HG03108 (cell line): ENCODE data around the gene NUP62.
A peak's percentile ranks its signal among the peaks of the same experiment; 100 is the strongest.

Experiments
- ATAC-seq: cut with Tn5 transposase; IDR thresholded peaks from one replicate; pipeline ENCODE4 v1.9.1; 2021; ENCODE audit warnings: moderate library complexity; ENCODE audit not compliant: unreplicated experiment

The NUP62 gene

DNA sequence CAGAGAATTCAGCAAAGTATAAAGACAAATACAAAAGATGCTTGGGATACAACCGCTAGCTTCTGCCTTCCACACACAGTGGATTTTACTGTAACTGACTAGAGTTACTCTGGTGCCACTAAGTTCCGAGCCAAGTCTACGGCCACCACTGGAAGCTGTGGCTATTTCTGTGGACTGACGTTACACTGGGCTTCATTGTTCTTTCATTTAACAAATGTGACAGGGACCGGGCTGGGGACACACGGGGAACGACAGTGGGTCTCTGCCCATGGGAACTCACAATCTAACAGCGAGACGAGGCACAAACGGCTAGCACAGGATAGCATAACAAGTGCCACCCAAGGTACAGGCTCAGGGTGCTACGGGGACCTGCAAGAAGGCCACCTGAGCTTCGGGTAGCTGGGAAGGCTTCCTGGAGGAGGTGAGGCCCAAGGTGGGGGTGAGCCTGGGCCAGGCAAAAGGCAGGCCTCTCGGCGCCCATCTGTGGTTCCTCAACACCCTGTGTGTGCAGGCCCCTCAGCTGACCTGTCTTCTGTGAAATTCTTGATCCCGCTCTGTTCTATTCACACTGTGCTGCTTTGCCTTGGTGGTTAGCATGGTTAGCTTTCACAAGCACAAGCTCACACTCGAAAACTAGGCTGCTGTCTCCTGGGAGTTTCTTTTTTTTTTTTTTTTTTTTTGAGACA, 22.3 kb downstream of the NUP62 start:
- ATAC-seq, result no peak

- ATAC-seq, result no peak
Measured at GRCh38 chr19:49904136-49904535, 25.2 kb downstream of the NUP62 start.

- peak; percentile 50 for ATAC-seq
Measured at GRCh38 chr19:49896863-49897621, 32.3 kb downstream of the NUP62 start, which contains the start of gene IL4I1. Gene IL4I1 (minus strand): TSS chr19:49896887. CDS start chr19:49896160, 727 bp downstream.

- no peak for ATAC-seq
Measured at GRCh38 chr19:49895566-49896297, 33.6 kb downstream of the NUP62 start.

- ATAC-seq, result no peak
Measured at GRCh38 chr19:49894879-49895565, 34.3 kb downstream of the NUP62 start.

DNA sequence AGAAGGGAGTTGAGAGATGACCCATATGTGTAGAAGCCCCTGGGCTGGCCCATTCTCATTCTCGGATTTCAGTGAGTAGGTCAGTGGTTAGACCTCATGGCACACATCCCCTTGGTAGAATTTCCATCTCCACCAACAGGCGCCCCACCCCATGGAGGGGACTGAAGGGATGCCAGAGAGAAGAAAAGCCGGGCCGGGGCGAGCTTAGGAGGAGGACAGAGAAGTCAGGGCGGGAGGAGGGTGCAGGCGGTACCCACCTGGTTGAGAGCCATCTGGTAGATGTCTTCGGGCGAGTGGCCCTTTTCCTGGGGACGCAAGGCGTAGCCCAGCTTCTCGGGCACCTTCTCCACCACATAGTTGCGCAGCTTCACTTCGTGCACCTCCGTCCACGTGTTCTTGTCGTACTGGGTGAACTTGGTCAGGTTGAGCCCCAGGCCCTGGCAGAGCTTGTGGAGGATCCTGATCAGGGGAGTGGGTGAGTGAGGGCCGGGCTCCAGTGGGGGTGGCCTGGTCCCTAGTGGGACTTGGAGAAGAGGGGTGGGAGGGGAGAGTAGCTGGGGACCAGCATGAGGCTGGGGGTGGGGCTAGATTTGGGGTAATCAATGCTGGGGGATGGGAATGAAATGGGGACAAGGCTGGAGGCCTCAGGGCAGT, 35.2 kb downstream of the NUP62 start:
- no peak for ATAC-seq

DNA sequence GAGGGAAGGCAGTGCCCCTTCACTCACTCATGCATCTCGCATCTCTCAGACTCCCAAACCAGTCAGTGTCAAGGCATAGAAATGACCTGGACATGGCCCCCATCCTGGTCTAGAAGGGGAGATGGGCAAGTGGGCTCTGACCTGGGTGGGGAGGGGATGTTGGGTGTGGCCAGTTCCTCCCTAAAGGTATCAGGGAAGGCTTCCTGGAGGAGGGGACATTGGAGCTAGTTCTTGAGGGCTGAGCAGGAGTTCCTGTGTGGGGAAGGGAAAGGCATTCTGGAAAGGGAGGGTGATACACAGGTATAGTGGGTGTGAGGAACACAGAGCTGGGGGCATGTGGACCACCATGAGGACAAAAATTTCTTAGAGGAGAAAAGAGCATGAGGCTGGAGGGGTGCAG, 36.6 kb downstream of the NUP62 start:
- ATAC-seq, result no peak

- no peak for ATAC-seq
Measured at GRCh38 chr19:49891393-49891792, 37.9 kb downstream of the NUP62 start.

- ATAC-seq, result no peak
Measured at GRCh38 chr19:49890349-49891311, 38.7 kb downstream of the NUP62 start.

DNA sequence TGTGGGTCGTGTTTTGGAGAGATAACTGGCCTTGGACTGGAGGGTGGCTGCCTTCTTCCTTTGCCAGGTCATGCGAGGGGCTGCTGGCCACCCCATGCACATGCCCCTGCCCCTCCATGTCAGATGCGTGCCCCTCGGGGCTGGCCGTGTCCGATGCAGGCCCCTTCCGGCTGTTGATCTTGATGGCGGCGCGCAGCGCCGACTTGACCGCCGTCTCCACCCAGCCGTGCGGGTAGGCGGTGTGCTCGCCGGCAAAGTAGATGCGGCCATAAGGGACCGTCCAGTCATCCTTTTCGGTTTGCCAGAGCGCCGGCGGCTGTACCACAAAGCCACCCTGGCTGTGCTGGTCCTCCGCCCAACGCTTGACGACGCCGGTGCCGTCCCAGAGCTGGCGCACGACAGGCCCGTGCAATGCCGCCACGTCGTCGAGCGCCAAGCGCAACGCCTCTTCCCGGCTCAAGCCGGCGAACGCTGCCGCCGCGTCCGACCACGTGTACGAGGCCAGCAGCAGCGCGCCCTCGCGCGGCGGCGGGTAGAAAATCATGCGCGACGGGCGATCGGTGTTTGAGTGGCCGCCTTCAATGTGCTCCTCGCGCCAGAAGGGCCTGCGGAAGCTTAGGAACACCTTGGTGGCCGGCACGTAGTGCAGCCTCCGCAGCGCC, 39.5 kb downstream of the NUP62 start:
- ATAC-seq, result no peak

- ATAC-seq, result no peak
Measured at GRCh38 chr19:49889038-49889686, 40.1 kb downstream of the NUP62 start.

DNA sequence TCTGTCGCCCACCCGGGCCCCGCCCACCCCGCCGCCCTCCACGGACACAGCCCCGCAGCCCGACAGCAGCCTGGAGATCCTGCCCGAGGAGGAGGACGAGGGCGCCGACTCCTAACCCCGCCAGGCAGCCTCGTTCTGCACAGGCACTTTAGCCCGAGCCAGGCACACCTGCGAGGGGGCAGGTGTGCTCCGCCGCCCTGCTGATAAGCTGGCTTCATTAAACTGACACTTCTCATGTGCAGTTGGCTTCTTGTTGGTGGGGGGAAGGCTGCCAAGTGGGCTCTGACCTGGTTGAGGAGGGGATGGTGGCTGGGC, 40.8 kb downstream of the NUP62 start:
- ATAC-seq, result no peak

DNA sequence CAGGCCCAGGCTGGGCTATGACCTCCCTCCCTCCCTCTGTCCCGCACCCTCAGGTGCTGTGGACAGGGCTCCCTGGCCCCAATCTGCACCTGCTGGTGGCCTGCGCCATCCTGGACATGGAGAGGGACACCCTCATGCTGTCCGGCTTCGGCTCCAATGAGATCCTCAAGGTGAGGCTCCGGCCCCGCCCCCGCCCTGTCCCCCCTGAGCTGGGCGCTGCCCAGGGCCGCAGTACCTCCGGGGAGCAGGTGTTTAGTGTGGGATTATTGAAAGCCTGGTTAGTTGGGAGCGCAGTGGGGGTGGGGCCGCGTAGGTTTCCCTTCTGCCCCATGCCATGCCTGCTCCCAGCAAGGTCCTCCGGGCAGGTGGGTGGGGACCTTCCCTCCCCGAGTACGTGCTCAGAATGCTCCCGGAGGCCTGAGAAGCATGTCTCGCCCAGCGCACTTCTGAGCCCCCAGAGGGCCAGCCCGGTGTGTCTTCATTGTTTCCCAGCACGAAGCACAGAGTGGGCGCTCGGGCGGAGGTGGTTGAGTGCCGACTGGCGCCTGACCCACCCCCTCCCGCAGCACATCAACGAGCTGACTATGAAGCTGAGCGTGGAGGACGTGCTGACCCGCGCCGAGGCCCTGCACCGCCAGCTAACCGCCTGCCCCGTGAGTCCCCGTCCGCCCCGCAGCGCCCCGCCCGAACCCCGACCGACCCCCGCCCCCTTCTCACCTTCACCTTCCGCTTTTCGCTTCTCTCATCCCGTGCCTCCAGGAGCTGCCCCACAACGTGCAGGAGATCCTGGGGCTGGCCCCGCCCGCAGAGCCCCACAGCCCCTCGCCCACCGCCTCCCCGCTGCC, 41.4 kb downstream of the NUP62 start:
- ATAC-seq, result no peak

DNA sequence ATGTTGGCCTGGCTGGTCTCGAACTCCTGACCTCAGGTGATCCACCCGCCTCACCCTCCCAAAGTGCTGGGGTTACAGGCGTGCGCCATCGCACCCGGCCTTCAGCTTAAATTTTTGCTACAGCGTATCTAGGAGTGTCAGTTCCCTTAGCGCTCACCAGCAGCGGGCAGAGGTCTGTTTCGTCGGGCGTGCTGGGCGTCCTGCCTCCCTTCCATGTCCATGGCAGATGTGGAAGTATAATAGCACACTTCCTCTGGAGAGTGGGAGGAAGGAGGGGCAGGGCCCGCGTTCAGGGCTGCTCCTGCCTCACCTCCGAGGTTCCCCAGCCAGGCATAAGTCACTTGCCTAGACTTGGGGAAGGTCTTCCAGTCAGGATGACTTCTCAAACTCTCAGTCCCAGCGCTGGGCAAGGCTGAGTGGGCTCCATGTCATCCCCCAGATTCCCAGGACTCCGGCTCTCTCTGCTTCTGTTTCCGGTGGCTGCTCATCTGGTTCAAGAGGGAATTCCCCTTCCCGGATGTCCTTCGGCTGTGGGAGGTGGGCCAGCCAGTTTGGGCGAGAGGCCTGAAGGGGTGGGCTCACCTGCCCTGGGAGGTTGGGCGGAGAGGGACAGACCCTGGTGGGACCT, 42.2 kb downstream of the NUP62 start:
- ATAC-seq, result no peak

- no peak for ATAC-seq
Measured at GRCh38 chr19:49884760-49885159, 44.5 kb downstream of the NUP62 start.

DNA sequence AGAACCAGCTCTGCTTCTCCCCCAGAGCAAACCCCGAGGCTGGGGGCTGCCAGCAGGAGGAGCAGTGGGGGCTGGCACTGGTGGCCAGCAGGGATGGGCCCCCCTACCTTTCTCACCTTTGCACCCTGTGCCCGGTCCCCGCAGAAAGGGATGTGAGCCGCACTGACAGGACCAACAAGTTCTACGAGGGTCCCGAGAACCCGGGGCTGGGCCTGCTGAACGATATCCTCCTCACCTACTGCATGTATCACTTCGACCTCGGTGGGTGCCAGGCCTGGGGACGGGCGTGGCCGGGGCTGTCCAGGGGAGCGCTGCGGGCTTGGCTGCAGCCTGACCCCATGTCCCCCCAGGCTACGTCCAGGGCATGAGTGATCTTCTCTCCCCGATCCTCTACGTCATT, 45.2 kb downstream of the NUP62 start:
- ATAC-seq, result no peak

- ATAC-seq, result no peak
Measured at GRCh38 chr19:49883094-49883493, 46.2 kb downstream of the NUP62 start.
